Upper lobe of right lung (tissue), 1 donor: ENCODE data around the gene LRRFIP2. TPM values are rescaled to one million over a fixed set of nuclear protein-coding genes. Genes with fewer than 3 reads are reported as not detected.
"Not testable (repeated sequence)": the region's sequence is repeated elsewhere in the genome, so short reads cannot be mapped to it uniquely, and the experiment has no call there.

ENCODE experiments used
- ATAC-seq: fragments of 200-7000 bp; cut with Tn5 transposase; one replicate; pipeline ENCODE4 v1.9.1; 2020; ENCODE audit warnings: mild to moderate bottlenecking, moderate library complexity
- DNase-seq: peaks from one replicate; pipeline ENCODE4 v3.0.0-alpha.2; 2020
- H3K27ac ChIP-seq: fragments of 200-600 bp; one replicate; pipeline ENCODE4 v1.8.0; 2022
- H3K27me3 ChIP-seq: fragments of 200-600 bp; one replicate; pipeline ENCODE4 v1.8.0; 2022; ENCODE audit warnings: mild to moderate bottlenecking
- H3K36me3 ChIP-seq: fragments of 200-600 bp; one replicate; pipeline ENCODE4 v1.8.0; 2022
- H3K4me1 ChIP-seq: fragments of 200-600 bp; one replicate; pipeline ENCODE4 v1.8.0; 2022
- H3K4me3 ChIP-seq: fragments of 200-600 bp; one replicate; pipeline ENCODE4 v1.8.0; 2022; ENCODE audit warnings: mild to moderate bottlenecking
- H3K9me3 ChIP-seq: fragments of 200-600 bp; one replicate; pipeline ENCODE4 v1.8.0; 2022
- intact Hi-C: fragments of 100-400 bp; cut with DNase I; formaldehyde crosslinking; loops from one replicate; pipeline ENCODE4 v1.11.0; 2022
- long read RNA-seq: library from polyadenylated mRNA; unstranded; transcript quantifications from one replicate; pipeline ENCODE4 v2.0.0, GENCODE V29; 2021
- total RNA-seq: library from RNA; stranded (reverse); fragmentation: NEBNext Ultra II Directional; extraction: Animal tissue kit (Norgen Biotek cat#: 25700); gene quantifications from one replicate; pipeline ENCODE4 v1.2.1, GENCODE V29; 2021
- TF ChIP-seq, protein P1 (sequence below): fragments of 200-600 bp; IDR thresholded peaks from one replicate; pipeline ENCODE4 v1.8.0; 2022; ENCODE audit warnings: antibody characterized with exemption
- donor health status: DM: no; HTN: yes; CAD: no; lungs with severe emphysema.

LRRFIP2 gene, protein sequence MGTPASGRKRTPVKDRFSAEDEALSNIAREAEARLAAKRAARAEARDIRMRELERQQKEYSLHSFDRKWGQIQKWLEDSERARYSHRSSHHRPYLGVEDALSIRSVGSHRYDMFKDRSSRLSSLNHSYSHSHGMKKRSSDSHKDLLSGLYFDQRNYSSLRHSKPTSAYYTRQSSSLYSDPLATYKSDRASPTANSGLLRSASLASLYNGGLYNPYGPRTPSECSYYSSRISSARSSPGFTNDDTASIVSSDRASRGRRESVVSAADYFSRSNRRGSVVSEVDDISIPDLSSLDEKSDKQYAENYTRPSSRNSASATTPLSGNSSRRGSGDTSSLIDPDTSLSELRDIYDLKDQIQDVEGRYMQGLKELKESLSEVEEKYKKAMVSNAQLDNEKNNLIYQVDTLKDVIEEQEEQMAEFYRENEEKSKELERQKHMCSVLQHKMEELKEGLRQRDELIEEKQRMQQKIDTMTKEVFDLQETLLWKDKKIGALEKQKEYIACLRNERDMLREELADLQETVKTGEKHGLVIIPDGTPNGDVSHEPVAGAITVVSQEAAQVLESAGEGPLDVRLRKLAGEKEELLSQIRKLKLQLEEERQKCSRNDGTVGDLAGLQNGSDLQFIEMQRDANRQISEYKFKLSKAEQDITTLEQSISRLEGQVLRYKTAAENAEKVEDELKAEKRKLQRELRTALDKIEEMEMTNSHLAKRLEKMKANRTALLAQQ
- 50.3 TPM for total RNA-seq
- long read RNA-seq, transcript LRRFIP2-209 (15 exons, 1,989 nt) = minor isoform, 14 of 89 reads
- long read RNA-seq, transcript LRRFIP2-202 (14 exons, 2,821 nt) = minor isoform, 8 of 89 reads
- long read RNA-seq, transcript LRRFIP2-205 (15 exons, 2,522 nt) = major isoform, 37 of 89 reads
- long read RNA-seq, partial matches to known transcripts = 3 of 89 reads
- long read RNA-seq, other reads (novel, unspliced or antisense) = 22 of 89 reads

- peak within 1 kb of the TSS; percentile 97 for H3K27ac ChIP-seq
- ATAC-seq = no peak
- peak within 1 kb of the TSS; percentile 96 for H3K4me3 ChIP-seq
- no peaks in the 10 kb centered on the region for H3K9me3 ChIP-seq
- no peaks in the 10 kb centered on the region for H3K36me3 ChIP-seq
- H3K4me1 ChIP-seq = peaks cover 56% of the 10 kb centered on the region
- TF ChIP-seq, protein P1, sequence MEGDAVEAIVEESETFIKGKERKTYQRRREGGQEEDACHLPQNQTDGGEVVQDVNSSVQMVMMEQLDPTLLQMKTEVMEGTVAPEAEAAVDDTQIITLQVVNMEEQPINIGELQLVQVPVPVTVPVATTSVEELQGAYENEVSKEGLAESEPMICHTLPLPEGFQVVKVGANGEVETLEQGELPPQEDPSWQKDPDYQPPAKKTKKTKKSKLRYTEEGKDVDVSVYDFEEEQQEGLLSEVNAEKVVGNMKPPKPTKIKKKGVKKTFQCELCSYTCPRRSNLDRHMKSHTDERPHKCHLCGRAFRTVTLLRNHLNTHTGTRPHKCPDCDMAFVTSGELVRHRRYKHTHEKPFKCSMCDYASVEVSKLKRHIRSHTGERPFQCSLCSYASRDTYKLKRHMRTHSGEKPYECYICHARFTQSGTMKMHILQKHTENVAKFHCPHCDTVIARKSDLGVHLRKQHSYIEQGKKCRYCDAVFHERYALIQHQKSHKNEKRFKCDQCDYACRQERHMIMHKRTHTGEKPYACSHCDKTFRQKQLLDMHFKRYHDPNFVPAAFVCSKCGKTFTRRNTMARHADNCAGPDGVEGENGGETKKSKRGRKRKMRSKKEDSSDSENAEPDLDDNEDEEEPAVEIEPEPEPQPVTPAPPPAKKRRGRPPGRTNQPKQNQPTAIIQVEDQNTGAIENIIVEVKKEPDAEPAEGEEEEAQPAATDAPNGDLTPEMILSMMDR = no peak
- no peak for DNase-seq
- intact Hi-C loops = no loop called here
- H3K27me3 ChIP-seq = no peaks in the 10 kb centered on the region
These were observed at the start of gene LRRFIP2 for GRCh38 chr3:37174532-37175126. TSS of gene LRRFIP2 (minus strand) at chr3:37174582. CDS start at chr3:37148983, 25,599 bp downstream.

DNA sequence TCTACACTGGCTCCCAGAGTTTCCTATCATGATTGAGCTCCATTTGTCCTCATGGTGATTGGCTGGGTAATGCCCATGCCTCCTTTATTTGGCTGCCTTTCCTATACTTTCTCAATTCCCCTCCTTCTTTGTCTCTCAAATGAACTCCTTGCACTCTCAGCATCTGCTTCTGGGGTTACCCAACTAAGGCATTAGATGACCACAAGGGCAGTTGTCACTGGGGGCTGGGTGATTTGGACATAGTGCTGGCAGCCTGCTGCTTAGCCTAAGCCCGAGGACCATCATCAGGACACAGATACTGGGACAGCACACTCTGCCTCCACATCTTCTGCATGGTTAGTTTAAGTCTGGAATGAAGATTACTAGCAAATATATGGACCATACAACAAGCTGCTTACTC is 49.2 kb upstream of the LRRFIP2 start:
- TF ChIP-seq, protein P1 = no peak
- Histone ChIP-seq H3K27ac (no peak overlapping the region), H3K4me3 (no peak overlapping the region), H3K36me3 (no peaks in the 10 kb centered on the region), H3K9me3 (no peaks in the 10 kb centered on the region), H3K4me1 (no peaks in the 10 kb centered on the region), H3K27me3 (no peaks in the 10 kb centered on the region)
- intact Hi-C loops = no loop called here
- ATAC-seq = no peak
- DNase-seq = no peak

- H3K36me3 ChIP-seq = no peaks in the 10 kb centered on the region
- no peak overlapping the region for H3K4me3 ChIP-seq
- ATAC-seq = no peak
- H3K27me3 ChIP-seq = no peaks in the 10 kb centered on the region
- H3K4me1 ChIP-seq = no peaks in the 10 kb centered on the region
- TF ChIP-seq, protein P1 = no peak
- intact Hi-C loops = no loop called here
- H3K9me3 ChIP-seq = no peaks in the 10 kb centered on the region
- no peak for DNase-seq
- no peak overlapping the region for H3K27ac ChIP-seq
These were observed 48.8 kb upstream of the LRRFIP2 start for GRCh38 chr3:37223141-37223558.

- H3K9me3 ChIP-seq, intact Hi-C loops, H3K27me3 ChIP-seq, H3K36me3 ChIP-seq, ATAC-seq, DNase-seq, H3K4me3 ChIP-seq, H3K27ac ChIP-seq, H3K4me1 ChIP-seq: not testable (repeated sequence)
These were observed 48.2 kb upstream of the LRRFIP2 start for GRCh38 chr3:37222542-37222941.

DNA sequence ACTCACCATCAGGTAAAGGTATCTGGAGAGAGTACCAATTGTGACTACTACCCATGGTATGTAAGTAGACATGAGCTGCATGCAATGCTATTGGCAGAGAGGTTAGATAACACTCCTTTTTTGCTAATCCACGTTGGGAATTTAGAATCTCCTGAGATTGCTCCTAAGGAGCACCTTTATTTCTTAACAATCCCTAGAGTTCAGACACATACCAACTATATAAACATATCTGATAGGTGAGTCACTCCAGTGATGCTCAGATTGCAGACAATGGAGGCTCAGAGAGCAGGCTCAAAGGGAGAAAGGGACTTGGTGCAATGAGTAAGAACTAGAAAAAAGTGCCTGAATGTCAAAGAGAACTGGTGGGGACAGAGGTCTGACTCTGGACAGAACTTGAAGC is 47.0 kb upstream of the LRRFIP2 start:
- no peaks in the 10 kb centered on the region for H3K27me3 ChIP-seq
- H3K36me3 ChIP-seq = no peaks in the 10 kb centered on the region
- H3K4me1 ChIP-seq = no peaks in the 10 kb centered on the region
- intact Hi-C loops = no loop called here
- no peak overlapping the region for H3K4me3 ChIP-seq
- no peak for DNase-seq
- no peak for ATAC-seq
- H3K27ac ChIP-seq = no peak overlapping the region
- TF ChIP-seq, protein P1 = no peak
- no peaks in the 10 kb centered on the region for H3K9me3 ChIP-seq
